IPS-18c (cell line): ENCODE measurements around the gene BAZ2B.
"Not testable (repeated sequence)": the region's sequence is repeated elsewhere in the genome, so short reads cannot be mapped to it uniquely, and the experiment has no call there.

Experiments
- H3K4me3 ChIP-seq: 2 replicates; pipeline ENCODE4 v1.7.0; 2013; ENCODE audit warnings: low read depth, mild to moderate bottlenecking, low read length, moderate library complexity; ENCODE audit not compliant: insufficient read depth
- H3K9me3 ChIP-seq: one replicate; pipeline ENCODE4 v1.6.1; 2013; ENCODE audit warnings: mild to moderate bottlenecking, low read length, moderate library complexity; ENCODE audit not compliant: control insufficient read depth, insufficient read depth

The BAZ2B gene

DNA sequence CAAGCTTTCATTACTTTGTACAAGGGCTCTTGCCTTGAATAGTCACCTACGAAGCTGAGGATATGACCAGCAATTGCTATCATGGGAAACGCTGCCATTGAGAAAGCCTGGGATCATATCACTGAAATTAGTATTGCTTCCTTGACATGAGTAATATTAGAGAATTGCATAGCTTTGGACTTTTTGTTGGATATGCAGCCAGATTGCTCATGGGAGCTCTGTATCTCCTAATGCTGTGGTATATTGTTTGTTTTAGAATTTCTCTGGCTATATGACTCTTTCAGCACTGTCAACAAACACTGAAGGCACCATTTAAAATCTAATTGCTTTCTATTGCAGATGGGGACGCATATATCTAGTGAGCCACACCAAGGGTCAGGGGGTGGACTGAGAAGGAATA is 249.8 kb downstream of the BAZ2B start:
- peaks cover 2% of the 10 kb centered on the region for H3K9me3 ChIP-seq
- no peak overlapping the region for H3K4me3 ChIP-seq

DNA sequence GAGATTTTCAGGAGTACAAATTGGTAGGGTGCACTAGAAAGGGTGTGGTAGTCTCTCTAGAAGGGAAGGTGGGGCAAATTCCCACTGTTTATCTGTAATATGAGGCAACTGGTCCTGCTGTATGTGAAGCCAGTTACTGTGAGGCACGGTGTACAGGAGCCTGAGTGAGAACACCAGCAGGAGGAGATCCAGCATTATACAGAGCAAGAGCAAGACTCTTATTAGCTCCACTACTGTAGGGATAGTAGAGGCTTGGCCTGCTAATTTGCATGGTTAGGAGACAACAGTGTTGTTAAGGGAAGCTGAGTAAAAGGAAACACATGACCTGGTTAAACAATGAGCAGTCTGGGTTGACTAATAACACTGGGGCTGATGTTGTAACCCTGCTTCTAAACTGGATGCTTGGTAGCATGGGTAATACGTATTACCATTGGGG is 253.5 kb downstream of the BAZ2B start:
- H3K9me3 ChIP-seq, result peaks cover 2% of the 10 kb centered on the region
- no peak overlapping the region for H3K4me3 ChIP-seq

DNA sequence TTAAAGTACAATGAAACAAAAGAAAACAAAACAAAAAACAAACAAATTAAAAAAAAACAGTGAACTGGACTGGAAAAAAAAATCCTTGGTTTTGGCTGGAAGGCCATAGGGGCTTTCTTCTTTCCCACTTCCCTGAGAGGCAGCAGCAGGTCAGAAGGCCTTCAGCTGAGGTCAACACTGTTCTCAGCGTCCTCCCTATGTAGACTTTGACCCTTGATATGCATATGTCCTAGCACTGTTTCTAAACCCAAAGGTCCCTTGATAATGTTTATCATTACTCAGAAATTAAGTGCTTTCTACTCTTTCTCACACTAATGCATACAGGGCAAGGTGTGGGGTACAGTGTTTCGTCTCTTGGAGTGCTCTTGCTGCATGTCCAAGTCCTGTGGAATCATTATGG is 254.3 kb downstream of the BAZ2B start:
- Histone ChIP-seq H3K9me3 (peaks cover 2% of the 10 kb centered on the region), H3K4me3 (no peak overlapping the region)

DNA sequence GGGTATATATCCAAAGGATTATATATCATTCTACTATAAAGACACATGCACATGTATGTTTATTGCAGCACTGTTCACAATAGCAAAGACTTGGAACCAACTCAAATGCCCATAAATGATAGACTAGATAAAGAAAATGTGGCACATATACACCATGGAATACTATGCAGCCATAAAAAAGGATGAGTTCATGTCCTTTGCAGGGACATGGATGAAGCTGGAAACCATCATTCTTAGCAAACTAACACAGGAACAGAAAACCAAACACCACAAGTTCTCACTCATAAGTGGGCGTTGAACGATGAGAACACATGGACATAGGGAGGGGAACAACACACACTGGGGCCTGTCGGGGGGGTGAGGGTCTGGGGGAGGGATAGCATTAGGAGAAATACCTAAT is 254.7 kb downstream of the BAZ2B start:
- not testable (repeated sequence) for H3K9me3 ChIP-seq, H3K4me3 ChIP-seq

DNA sequence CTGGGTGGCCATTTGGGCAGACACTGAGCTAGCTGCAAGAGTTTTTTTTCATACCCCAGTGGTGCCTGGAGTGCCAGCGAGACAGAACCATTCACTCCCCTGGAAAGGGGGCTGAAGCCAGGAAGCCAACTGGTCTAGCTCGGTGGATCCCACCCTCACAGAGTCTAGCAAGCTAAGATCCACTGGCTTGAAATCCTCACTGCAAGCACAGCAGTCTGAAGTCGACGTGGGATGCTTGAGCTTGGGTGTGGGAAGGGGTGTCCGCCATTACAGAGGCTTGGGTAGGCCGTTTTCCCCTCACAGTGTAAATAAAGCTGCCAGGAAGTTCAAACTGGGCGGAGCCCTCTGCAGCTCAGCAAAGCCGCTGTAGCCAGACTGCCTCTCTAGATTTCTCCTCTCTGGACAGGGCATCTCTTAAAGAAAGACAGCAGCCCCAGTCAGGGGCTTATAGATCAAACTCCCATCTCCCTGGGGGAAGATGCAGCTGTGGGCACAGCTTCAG is 260.2 kb downstream of the BAZ2B start:
- no peak overlapping the region for H3K4me3 ChIP-seq
- no peaks in the 10 kb centered on the region for H3K9me3 ChIP-seq

DNA sequence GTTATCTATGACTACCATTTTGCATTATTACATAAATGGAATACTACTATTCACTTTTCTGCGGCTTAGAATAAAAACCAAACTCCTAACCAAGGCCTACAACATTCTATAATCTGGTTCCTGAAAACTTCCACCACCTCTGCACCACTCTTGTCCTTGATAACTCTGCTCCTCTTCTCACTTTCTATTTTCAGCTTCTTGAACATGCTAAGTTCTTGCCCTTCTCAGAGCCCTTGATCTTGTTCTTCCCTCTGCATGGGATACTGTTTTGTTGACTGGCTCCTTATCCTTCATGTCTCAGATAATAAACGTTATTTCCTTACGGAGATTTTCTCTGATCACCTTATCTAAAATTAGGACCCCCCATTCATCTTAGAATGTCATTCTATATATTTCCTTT is 264.4 kb downstream of the BAZ2B start:
- Histone ChIP-seq H3K9me3 (no peaks in the 10 kb centered on the region), H3K4me3 (no peak overlapping the region)

DNA sequence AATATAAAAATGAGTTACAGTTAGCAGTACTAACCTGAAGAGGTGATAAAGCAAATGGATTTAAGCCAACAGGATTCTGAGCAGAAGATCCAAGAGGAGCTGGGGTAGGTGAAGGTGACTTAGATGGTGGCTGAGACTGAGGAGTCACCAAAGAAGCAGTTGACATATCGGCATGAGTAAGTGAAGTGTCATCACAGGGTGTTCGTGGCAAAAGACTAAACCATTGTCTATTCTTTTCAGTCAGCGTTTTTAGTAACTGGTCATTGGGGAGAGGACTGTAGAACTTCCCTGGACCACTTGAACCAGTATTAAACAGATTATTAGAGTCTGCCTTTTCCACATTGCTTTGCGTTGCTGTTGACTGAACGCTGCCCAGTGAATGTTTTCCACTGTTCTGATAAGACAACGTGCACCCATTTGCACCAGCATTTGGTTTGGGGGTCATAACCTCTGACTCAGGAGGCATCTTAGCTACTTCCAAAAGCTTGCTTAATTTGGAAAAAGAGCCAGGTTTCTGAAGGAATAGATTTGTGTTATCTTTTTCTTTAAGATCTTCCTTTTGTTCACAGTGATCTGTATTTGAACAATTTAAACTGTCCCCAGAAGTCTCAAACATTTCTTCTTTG is 266.6 kb downstream of the BAZ2B start:
- H3K4me3 ChIP-seq, result no peak overlapping the region
- H3K9me3 ChIP-seq, result no peaks in the 10 kb centered on the region

DNA sequence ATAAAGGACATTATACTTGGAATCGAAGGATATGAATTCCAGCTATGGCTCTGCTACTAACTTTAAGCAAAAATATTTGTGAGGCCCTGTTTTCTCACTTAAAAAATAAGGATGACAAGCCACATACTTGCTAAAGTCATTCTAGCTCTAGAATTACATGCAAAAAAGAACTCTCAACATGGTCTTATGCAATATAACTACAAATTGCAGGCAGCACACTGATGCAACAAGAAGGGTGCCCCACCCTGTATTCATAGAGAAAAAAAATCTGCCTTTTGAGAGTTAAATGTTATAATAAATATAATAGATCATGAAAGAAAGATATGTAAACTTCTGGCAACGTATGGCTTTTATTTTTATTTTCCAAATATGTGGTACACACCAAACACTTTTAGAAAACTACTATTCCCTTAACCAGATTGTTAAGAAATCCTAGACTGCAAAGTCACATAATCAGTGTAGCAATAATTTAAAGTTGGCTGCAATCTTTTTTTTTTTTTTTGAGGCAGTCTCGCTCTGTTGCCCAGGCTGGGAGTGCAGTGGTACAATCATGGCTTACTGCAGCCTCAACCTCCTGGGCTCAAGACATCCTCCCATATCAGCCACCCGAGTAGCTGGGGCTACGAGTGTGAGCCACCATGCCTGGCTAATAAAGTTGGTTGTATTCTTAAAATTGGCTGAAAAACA is 289.6 kb downstream of the BAZ2B start:
- Histone ChIP-seq H3K4me3 (no peak overlapping the region), H3K9me3 (no peaks in the 10 kb centered on the region)

DNA sequence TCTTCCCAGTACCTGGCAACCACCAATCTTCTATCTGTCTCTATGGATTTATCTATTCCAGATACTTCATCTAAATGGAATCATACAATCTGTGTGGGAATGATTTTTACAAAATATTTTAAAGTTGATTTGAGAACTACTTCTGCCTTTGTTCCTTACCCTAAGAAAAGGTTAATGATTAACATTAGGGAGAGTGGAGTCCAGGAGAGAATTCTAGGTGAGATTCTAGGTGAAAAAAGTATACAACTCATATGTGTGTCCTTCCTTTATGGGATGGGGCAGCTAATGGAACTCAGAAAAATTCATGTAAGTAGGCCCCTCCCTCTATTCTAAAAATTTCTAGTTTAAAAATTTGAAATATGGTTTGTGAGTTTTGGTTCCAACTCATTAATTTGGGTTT is 293.9 kb downstream of the BAZ2B start:
- no peaks in the 10 kb centered on the region for H3K9me3 ChIP-seq
- no peak overlapping the region for H3K4me3 ChIP-seq

DNA sequence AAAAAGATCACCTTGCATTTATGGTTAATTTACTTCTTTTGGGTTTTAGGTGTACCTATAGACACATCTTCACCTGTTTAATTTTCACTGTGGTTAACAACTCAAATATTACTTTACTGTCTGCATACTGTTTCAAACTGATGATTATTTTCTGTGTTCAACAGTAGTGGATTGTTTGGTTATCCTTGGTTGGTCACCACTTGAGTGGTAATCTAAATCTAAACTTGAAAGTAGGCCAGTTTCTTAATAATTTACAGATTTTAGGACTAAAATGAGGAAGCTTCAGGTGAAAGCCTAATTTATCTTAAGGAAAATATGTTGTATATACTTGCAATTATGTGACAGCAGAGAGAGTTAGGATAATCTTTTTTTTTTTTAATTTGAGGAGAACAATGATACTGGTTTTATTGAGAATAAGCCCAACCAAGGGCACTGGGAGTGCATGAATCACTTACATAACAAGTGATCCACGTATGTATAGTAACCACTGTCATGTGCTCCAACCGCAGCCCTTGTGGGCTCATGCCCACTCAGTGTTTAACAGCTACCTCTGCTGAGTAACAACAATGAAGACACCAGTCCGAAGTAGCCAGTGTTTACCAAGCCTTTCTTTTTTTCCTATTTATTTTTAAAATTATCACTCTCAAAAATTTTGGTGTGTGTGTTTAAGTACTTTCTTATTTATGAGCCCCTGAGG is 298.8 kb downstream of the BAZ2B start:
- Histone ChIP-seq H3K4me3 (no peak overlapping the region), H3K9me3 (peaks cover 3% of the 10 kb centered on the region)

DNA sequence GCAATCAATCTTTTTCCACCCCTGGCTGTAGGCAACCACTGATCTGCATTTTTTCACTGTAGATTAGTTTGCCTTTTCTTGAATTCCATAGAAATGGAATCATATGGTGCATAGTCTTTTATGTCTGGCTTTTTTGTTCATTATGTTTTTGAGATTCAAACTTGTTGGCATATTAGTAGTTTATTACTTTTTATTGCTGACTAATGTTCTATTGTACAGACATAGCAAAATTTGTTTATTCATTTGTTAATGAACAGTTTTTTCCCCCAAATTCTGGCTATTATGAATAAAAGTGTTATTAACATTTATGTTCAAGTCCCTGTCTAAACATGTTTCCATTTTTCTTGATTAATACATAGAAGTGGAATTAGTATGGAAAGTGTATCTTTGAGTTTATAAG is 308.4 kb downstream of the BAZ2B start:
- no peak overlapping the region for H3K4me3 ChIP-seq
- H3K9me3 ChIP-seq, result no peaks in the 10 kb centered on the region

DNA sequence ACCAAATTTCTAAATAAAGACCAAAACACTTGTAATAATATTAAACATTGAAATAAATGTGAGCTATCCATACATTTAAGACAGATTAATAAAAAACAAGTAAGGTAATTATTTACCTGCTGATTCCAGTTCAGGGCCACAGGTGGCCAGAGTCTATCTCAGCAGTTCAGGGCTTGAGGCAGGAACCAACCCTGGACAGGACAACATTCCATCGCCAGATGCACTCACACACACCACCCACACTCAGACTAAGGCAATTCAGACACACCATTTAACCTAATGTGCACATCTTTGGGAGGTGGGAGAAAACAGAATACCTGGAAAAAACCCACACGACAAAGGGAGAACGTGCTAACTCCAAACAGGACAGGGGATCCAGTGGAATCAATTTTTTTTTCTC is 315.8 kb downstream of the BAZ2B start:
- no peak overlapping the region for H3K4me3 ChIP-seq

DNA sequence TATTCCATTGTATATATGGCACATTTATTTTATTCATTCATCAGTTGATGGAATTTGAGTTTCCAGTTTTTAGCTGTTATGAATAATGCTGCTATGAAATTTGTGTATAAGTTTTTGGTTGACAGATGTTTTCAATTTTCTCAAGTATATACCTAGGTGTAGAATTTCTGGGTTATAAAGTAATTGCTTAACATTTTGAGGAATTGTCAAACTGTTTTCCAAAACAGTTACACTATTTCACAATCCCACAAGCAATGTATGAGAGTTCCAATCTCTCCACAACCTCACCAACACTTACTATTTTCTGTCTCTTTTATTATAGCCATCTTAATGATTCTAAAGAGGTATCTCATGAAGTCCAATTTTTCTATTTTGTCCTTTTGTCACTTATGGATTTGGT is 317.4 kb downstream of the BAZ2B start:
- no peaks in the 10 kb centered on the region for H3K9me3 ChIP-seq
- H3K4me3 ChIP-seq, result no peak overlapping the region

More for the DNA sequence above, 315.8 kb downstream of the BAZ2B start:
- no peaks in the 10 kb centered on the region for H3K9me3 ChIP-seq

DNA sequence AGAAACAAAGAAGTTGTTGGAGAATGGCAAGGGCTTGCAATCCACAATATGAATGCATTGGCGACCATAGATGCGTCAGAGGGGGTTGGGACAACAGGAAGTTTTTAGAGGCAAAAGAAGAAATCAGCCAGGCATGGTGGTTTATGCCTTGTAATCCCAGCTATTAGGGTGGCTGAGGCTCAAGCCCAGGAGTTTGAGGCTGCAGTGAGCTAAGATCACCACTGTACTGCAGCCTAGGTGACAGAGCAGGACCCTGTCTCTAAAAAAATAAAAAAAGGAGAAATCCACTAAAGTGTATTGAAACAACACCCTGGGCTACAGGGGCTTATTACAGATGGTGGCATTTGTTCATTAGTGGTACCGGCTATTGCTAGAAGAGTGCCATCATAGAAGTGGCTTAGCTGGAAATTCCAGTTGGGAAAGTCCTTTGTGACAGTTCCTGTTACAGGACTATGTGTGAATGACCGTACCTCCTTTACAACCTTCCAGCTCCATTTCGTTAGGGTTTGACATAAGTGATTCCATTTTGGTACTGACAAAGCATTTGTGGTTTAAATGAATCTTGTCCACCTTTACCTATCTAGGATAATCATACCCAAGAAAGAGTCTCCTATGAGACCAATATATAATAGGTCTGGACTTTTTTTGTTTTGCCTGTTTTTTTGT is 319.2 kb downstream of the BAZ2B start:
- Histone ChIP-seq H3K4me3 (no peak overlapping the region), H3K9me3 (no peaks in the 10 kb centered on the region)

DNA sequence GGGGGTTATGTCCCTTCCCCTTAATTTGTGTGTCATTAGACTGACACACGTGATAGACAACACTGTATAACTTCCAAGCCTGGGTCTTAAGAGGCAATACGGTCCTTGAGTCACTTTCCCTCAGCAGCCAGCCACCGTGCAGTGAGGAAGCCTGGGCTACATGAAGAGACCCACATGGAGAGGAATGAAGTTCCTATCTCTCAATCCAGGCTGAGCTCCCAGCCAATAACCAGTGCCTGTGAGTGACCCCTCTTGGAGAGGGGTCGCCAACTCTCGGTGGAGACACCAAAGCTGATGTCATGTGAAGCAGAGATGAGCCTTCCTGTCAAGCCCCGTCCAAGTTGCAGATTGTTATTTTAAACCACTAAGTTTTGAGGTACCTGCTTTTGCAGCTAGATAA is 324.2 kb downstream of the BAZ2B start:
- H3K4me3 ChIP-seq, result no peak overlapping the region
- H3K9me3 ChIP-seq, result no peaks in the 10 kb centered on the region

DNA sequence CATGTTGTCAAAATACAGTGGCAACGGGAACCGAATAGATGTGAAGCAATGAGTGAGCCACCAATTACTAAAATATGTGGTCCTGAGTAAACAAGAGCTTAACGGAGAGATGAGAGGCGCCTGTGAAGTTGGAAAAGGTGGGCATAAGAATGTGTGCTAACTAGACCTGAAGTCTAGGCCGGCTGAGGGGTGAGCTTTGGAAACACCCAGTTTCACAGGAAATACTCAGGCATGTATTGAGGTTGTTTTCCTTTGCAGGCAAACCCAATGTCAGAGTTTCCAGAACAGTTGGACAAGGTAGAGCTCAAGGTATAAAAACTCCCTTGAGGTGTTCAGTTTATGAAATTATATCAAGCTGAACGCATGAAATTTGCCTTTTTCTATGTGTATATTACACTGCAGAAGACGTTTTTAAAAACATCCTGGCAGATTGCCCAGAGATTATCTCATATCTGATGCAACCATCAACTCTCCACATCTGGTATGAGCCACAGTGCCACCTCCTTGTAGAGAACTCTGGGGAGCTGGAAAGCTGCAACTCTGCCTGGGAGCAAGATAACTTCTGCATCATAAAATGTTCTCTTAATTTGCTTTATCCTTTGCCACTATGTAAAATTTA is 325.9 kb downstream of the BAZ2B start:
- no peak overlapping the region for H3K4me3 ChIP-seq
- H3K9me3 ChIP-seq, result no peaks in the 10 kb centered on the region

DNA sequence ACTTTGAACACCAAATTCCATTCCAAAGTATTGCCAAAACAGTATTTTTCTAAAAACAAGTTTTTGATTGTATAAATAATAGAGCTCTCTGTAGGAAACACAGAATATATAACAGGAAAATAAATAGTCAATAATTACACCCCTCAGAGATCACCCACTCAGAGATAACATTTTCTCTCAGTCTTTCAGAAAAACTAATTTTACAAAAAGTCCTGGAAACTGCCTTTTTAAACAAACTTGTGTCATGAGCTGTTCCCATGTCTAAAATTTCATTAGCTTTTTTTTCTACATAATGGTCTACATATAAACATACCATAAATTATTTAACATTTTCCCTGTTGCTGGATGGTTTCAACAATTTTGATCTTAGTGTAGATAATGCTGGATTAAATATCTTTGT is 328.6 kb downstream of the BAZ2B start:
- Histone ChIP-seq H3K9me3 (no peaks in the 10 kb centered on the region), H3K4me3 (no peak overlapping the region)
